Measurements from ENCODE around the gene EFHC2.

Gene EFHC2

DNA sequence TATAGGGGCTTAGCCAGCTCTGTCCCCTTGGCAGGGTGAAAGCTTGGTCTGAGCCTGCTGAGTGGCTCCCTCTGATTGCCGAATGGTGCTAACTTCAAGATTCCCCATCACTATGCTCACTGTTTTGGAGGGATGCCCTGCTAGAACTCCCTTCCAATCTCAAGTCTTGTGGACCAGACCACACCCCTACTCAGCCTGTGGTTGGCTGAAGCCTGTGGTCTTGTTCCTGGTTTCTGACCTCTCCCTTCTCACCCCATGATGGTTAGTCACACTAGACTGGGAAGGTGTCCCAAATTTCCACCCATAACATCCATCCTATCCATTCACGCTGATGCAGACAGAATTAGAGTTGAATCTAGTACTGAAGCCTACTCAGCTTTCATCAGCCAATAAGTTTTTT is 185.6 kb downstream of the EFHC2 start:
- H3K4me3 ChIP-seq (ENCODE audit: low read depth, low read length): no peak overlapping the region
- TF ChIP-seq, protein P1, sequence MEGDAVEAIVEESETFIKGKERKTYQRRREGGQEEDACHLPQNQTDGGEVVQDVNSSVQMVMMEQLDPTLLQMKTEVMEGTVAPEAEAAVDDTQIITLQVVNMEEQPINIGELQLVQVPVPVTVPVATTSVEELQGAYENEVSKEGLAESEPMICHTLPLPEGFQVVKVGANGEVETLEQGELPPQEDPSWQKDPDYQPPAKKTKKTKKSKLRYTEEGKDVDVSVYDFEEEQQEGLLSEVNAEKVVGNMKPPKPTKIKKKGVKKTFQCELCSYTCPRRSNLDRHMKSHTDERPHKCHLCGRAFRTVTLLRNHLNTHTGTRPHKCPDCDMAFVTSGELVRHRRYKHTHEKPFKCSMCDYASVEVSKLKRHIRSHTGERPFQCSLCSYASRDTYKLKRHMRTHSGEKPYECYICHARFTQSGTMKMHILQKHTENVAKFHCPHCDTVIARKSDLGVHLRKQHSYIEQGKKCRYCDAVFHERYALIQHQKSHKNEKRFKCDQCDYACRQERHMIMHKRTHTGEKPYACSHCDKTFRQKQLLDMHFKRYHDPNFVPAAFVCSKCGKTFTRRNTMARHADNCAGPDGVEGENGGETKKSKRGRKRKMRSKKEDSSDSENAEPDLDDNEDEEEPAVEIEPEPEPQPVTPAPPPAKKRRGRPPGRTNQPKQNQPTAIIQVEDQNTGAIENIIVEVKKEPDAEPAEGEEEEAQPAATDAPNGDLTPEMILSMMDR (IDR thresholded peaks at IDR 0.05; ENCODE audit: borderline replicate concordance, insufficient read depth, low read depth, low read length): no peak

DNA sequence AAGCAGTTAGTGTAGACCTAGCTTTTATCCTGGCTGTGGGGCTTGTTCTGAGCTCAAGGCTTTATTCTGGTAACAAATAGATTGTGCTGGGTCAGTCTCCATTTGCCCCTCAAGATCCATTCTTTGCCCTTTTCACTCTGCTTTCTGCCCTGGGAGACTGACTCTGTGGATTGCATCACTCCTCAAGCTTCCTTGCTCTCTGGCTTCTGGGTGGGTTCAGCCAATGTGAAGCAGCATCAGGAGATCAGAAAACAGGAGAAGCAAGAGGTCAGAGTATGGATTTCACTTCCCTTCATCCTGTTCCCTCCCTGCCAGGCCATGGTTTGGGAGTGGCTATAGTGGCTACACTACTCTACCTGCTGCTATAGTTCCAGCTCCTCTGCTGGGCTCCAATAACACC is 186.2 kb downstream of the EFHC2 start:
- TF ChIP-seq, protein P1 (IDR thresholded peaks at IDR 0.05; ENCODE audit: borderline replicate concordance, insufficient read depth, low read depth, low read length): no peak
- no peak overlapping the region for H3K4me3 ChIP-seq (ENCODE audit: low read depth, low read length)

GRCh38 chrX:44156726-44157125 is 186.7 kb downstream of the EFHC2 start:
- H3K4me3 ChIP-seq (ENCODE audit: low read depth, low read length): no peak overlapping the region
- TF ChIP-seq, protein P1 (IDR thresholded peaks at IDR 0.05; ENCODE audit: borderline replicate concordance, insufficient read depth, low read depth, low read length): no peak

DNA sequence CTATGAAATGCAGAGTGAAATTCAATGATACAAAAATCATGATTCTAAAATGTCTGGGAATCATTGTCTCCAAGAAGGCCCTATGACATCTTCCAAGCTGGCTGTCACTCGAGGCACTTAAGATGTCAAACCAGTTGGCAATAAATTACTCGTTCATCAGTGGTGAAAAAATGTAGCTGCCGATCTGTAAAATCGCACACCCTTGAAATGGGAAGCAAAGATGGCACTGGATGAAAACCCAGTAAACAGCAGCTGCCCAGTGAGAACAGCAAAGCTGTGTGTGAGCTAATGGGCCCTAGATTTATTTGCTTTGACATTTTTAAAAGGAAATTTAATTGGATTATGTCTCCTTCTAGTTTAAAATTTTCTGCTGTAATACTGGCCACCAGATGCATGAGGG is 188.3 kb downstream of the EFHC2 start:
- TF ChIP-seq, protein P1 (IDR thresholded peaks at IDR 0.05; ENCODE audit: borderline replicate concordance, insufficient read depth, low read depth, low read length): no peak
- H3K4me3 ChIP-seq (ENCODE audit: low read depth, low read length): no peak overlapping the region

DNA sequence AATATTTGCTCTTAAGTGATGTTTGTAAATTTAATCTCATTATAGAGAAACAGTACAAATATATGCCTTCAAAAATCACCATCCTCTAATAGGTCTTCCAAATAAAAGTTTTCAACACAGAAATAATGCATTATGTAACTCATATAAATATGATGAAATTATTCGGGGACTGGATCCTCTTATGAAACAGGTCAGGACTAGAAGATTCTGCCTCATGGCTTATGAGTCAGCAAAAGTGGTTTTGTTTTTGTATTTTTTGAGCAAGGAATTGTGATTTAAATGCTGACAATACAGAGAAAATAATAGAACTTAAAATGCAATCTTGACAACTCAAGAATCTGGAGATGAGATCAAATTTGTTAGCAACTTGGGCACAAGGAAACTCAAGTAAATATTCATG is 190.6 kb downstream of the EFHC2 start:
- H3K4me3 ChIP-seq (ENCODE audit: low read depth, low read length): no peak overlapping the region
- TF ChIP-seq, protein P1 (IDR thresholded peaks at IDR 0.05; ENCODE audit: borderline replicate concordance, insufficient read depth, low read depth, low read length): no peak

DNA sequence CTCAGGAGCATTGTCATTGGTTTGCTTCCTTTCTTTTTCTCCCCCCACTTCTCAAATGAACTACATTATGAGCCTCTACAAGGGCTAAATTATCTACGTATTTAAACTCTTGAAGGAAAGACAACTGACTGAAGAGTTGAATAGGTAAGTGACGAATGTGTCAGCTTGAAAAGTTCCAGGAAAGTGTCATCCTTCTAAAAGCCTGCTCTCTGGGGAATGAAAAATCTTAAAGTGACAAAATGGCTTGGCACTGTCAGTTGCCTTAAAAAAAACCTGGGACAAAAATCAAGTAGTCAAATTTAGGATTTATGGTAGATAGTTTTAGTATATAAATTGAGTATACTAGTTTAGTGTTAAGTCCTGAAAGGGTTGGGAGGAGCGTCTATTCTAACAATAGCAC is 196.3 kb downstream of the EFHC2 start:
- TF ChIP-seq, protein P1 (IDR thresholded peaks at IDR 0.05; ENCODE audit: borderline replicate concordance, insufficient read depth, low read depth, low read length): no peak
- no peak overlapping the region for H3K4me3 ChIP-seq (ENCODE audit: low read depth, low read length)

DNA sequence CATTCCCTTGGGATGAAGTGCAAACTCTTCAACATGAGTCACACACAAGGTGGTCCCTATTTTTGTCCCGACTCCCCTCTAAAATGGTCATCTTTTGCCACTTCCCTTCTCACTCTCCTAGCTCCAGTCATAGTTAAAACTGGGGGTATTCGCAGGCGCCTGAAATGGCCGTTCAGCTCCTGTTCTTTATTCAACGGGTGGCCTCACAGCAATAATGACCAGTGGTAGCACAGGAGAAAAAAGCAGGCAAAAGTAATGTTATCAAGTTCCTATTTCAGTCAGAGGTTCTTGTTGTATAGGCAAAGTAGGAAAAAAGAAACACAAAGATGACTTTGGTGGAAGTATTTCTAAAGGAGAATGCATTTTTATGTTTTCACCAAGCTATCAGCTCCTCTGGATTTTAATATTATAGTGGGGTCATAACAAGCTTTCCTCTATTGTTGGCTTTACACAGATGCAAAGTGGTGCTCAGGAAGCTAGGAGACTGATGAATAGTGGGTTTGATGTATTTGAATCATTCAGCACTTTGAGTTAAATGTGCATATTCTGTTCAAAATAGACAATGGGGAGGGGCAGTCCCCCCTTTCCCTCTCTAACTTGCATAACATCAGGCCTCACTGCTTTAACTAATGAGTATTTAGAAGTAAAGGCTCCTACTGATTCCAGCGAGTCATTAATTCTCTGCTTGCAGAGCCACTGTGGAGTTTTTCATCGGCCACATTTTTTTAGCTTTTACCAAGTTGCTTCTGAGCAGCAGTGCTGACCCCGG is 199.1 kb downstream of the EFHC2 start:
- TF ChIP-seq, protein P1 (IDR thresholded peaks at IDR 0.05; ENCODE audit: borderline replicate concordance, insufficient read depth, low read depth, low read length): no peak
- H3K4me3 ChIP-seq (ENCODE audit: low read depth, low read length): no peak overlapping the region

Measured in GM12875 (cell line).